SK-MEL-5 (cell line): ENCODE measurements around the gene SULT2B1. TPM values are rescaled to one million over a fixed set of nuclear protein-coding genes. Genes with fewer than 3 reads are reported as not detected.

Experiments
- total RNA-seq: library from RNA; depleted of rRNA; stranded (reverse); fragments of >200 nt; shearing (Covaris generic); gene quantifications from 2 replicates; pipeline ENCODE4 v1.2.3, GENCODE V29; 2014; rRNA removed

The SULT2B1 gene
- total RNA-seq, 1 experiment from 2014 or later = 0.34 TPM

Other genes starting within 250 kb of the SULT2B1 start
- 184 and 193 TPM in 2 replicates for gene EMP3, start 226.6 kb upstream of the SULT2B1 start, total RNA-seq
- gene TMEM143, start 188.2 kb upstream of the SULT2B1 start, total RNA-seq = 2.4 and 4.4 TPM in 2 replicates
- gene SYNGR4, start 187.8 kb upstream of the SULT2B1 start, total RNA-seq = not detected in 2 replicates
- gene KDELR1, start 160.6 kb upstream of the SULT2B1 start, total RNA-seq = 82.2 and 97.9 TPM in 2 replicates
- 0.08 TPM in 1 of 2 replicates, not detected in the other for gene GRIN2D, start 158.5 kb upstream of the SULT2B1 start, total RNA-seq
- 43.7 and 44.4 TPM in 2 replicates for gene GRWD1, start 106.2 kb upstream of the SULT2B1 start, total RNA-seq
- gene KCNJ14, start 96.6 kb upstream of the SULT2B1 start, total RNA-seq = 0.58 and 0.64 TPM in 2 replicates
- gene CYTH2, start 82.8 kb upstream of the SULT2B1 start, total RNA-seq = 39.5 and 41.0 TPM in 2 replicates
- not detected in 2 replicates for gene LMTK3, start 40.3 kb upstream of the SULT2B1 start, total RNA-seq
- gene SPACA4, start 54.6 kb downstream of the SULT2B1 start, total RNA-seq = not detected in 2 replicates
- gene FAM83E, start 62.9 kb downstream of the SULT2B1 start, total RNA-seq = 0.34 TPM in 1 of 2 replicates, not detected in the other
- gene RPL18, start 67.0 kb downstream of the SULT2B1 start, total RNA-seq = 1,626 and 1,782 TPM in 2 replicates
- 4.8 and 7.3 TPM in 2 replicates for gene SPHK2, start 67.3 kb downstream of the SULT2B1 start, total RNA-seq
- 19.9 and 21.3 TPM in 2 replicates for gene DBP, start 85.2 kb downstream of the SULT2B1 start, total RNA-seq
- gene CA11, start 94.0 kb downstream of the SULT2B1 start, total RNA-seq = 5.1 and 7.1 TPM in 2 replicates
- gene NTN5, start 120.8 kb downstream of the SULT2B1 start, total RNA-seq = 0.05 TPM in 1 of 2 replicates, not detected in the other
- gene FUT2, start 143.8 kb downstream of the SULT2B1 start, total RNA-seq = not detected in 2 replicates
- 0.35 and 0.50 TPM in 2 replicates for gene MAMSTR, start 167.6 kb downstream of the SULT2B1 start, total RNA-seq
- gene RASIP1, start 188.4 kb downstream of the SULT2B1 start, total RNA-seq = 0.71 and 1.2 TPM in 2 replicates
- gene IZUMO1, start 194.7 kb downstream of the SULT2B1 start, total RNA-seq = not detected in 2 replicates
- gene FUT1, start 200.5 kb downstream of the SULT2B1 start, total RNA-seq = 0.11 and 0.16 TPM in 2 replicates
- not detected in 2 replicates for gene FGF21, start 203.4 kb downstream of the SULT2B1 start, total RNA-seq